IPS-11a (cell line): ENCODE results near the gene LMAN1.

Source experiments
- H3K4me3 ChIP-seq: one replicate; pipeline ENCODE4 v1.5.1; 2013; ENCODE audit warnings: low read depth, low read length, control low read depth

LMAN1 gene

GRCh38 chr18:59360381-59360780 lies 1.3 kb upstream of the LMAN1 start:
- no peak overlapping the region for H3K4me3 ChIP-seq

GRCh38 chr18:59359576-59359952 lies 499 bp upstream of the LMAN1 start:
- peak overlapping the region; percentile 8 for H3K4me3 ChIP-seq

- peak overlapping the region; percentile 82 for H3K4me3 ChIP-seq
Measured at GRCh38 chr18:59358414-59358711, 702 bp downstream of the LMAN1 start.

GRCh38 chr18:59357928-59358327 lies 1.1 kb downstream of the LMAN1 start:
- H3K4me3 ChIP-seq: peak overlapping the region; percentile 82

- H3K4me3 ChIP-seq: no peak overlapping the region
Measured at GRCh38 chr18:59354731-59355130, 4.3 kb downstream of the LMAN1 start.

GRCh38 chr18:59353079-59353680 lies 5.9 kb downstream of the LMAN1 start:
- no peak overlapping the region for H3K4me3 ChIP-seq

GRCh38 chr18:59352250-59352855 lies 6.7 kb downstream of the LMAN1 start:
- no peak overlapping the region for H3K4me3 ChIP-seq

- no peak overlapping the region for H3K4me3 ChIP-seq
Measured at GRCh38 chr18:59345556-59345955, 13.5 kb downstream of the LMAN1 start.

GRCh38 chr18:59344996-59345395 lies 14.1 kb downstream of the LMAN1 start:
- H3K4me3 ChIP-seq: no peak overlapping the region

GRCh38 chr18:59343926-59344325 lies 15.1 kb downstream of the LMAN1 start:
- H3K4me3 ChIP-seq: no peak overlapping the region

- no peak overlapping the region for H3K4me3 ChIP-seq
Measured at GRCh38 chr18:59340817-59341216, 18.2 kb downstream of the LMAN1 start.

- H3K4me3 ChIP-seq: no peak overlapping the region
Measured at GRCh38 chr18:59340312-59340711, 18.8 kb downstream of the LMAN1 start.

GRCh38 chr18:59332986-59333385 lies 26.1 kb downstream of the LMAN1 start:
- H3K4me3 ChIP-seq: no peak overlapping the region

GRCh38 chr18:59328683-59329082 lies 30.4 kb downstream of the LMAN1 start:
- H3K4me3 ChIP-seq: no peak overlapping the region

- no peak overlapping the region for H3K4me3 ChIP-seq
Measured at GRCh38 chr18:59325965-59326364, 33.1 kb downstream of the LMAN1 start.

GRCh38 chr18:59324623-59324971 lies 34.5 kb downstream of the LMAN1 start:
- no peak overlapping the region for H3K4me3 ChIP-seq

- H3K4me3 ChIP-seq: no peak overlapping the region
Measured at GRCh38 chr18:59323931-59324622, 35.0 kb downstream of the LMAN1 start.

- no peak within 1 kb of the TSS for H3K4me3 ChIP-seq
Measured at GRCh38 chr18:59318460-59319050, 40.5 kb downstream of the LMAN1 start, which contains the start of gene CPLX4. TSS of gene CPLX4 (minus strand) at chr18:59318649. CDS start at chr18:59318462, 187 bp downstream.

GRCh38 chr18:59311631-59312030 lies 47.4 kb downstream of the LMAN1 start:
- no peak overlapping the region for H3K4me3 ChIP-seq

- no peak overlapping the region for H3K4me3 ChIP-seq
Measured at GRCh38 chr18:59308938-59309260, 50.2 kb downstream of the LMAN1 start.

GRCh38 chr18:59308248-59308937 lies 50.7 kb downstream of the LMAN1 start:
- H3K4me3 ChIP-seq: no peak overlapping the region

GRCh38 chr18:59306640-59307039 lies 52.4 kb downstream of the LMAN1 start:
- H3K4me3 ChIP-seq: no peak overlapping the region
